Gastroesophageal sphincter (tissue), 4 donors: Measurements from ENCODE around the gene CTIF. TPM values are rescaled to one million over a fixed set of nuclear protein-coding genes. Genes with fewer than 3 reads are reported as not detected.

ENCODE experiments used
- ATAC-seq: fragments of 150-250 bp; one replicate; pipeline ENCODE4 v1.9.1; 2016; ENCODE audit warnings: mild to moderate bottlenecking, moderate library complexity
- H3K27ac ChIP-seq, 4 donors: fragments of 200-600 bp; sonication (generic) in 3 of 4; 1 replicate in 3 of 4; 2 replicates in 1 of 4; pipeline ENCODE4 v1.5.1; 2016 to 2019
- H3K27me3 ChIP-seq: fragments of 200-600 bp; sonication (generic); one replicate; pipeline ENCODE4 v1.5.1; 2019
- H3K36me3 ChIP-seq, 2 donors: fragments of 200-600 bp; sonication (generic); one replicate each; pipeline ENCODE4 v1.5.1; 2019; ENCODE audit warnings: control low read depth in 1 of 2
- H3K4me1 ChIP-seq, 3 donors: fragments of 200-600 bp; sonication (generic); 1 replicate in 2 of 3; 2 replicates in 1 of 3; pipeline ENCODE4 v1.5.1; 2016 to 2019; ENCODE audit warnings: control low read depth in 2 of 3
- H3K4me3 ChIP-seq, 2 donors: fragments of 200-600 bp; sonication (generic); one replicate each; pipeline ENCODE4 v1.5.1; 2019; ENCODE audit warnings: mild to moderate bottlenecking in 1 of 2, moderate library complexity in 1 of 2
- H3K9me3 ChIP-seq, 3 donors: fragments of 200-600 bp; sonication (generic); one replicate each; pipeline ENCODE4 v1.5.1; 2017 to 2019; ENCODE audit warnings: control low read depth in 2 of 3
- EP300 ChIP-seq: sonication (generic); formaldehyde crosslinking; IDR thresholded peaks from one replicate; pipeline ENCODE4 v1.6.1; 2017; ENCODE audit warnings: antibody characterized with exemption, mild to moderate bottlenecking
- POLR2A ChIP-seq, 2 donors: fragments of 450-650 bp; IDR thresholded peaks; one replicate each; pipeline ENCODE4 v1.6.1; 2017; ENCODE audit warnings: antibody characterized with exemption in 2 of 2, mild to moderate bottlenecking in 2 of 2, moderate library complexity in 1 of 2
- POLR2AphosphoS5 ChIP-seq: sonication (generic); formaldehyde crosslinking; IDR thresholded peaks from one replicate; pipeline ENCODE4 v1.6.1; 2017; ENCODE audit warnings: antibody characterized with exemption
- WGBS, 2 donors: methylation state at CpG; one replicate each; pipeline ENCODE4 v1.1.5; 2018; ENCODE audit warnings: low coverage in 1 of 2; 5-methylcytosine and 5-hydroxymethylcytosine counted together
- total RNA-seq, 4 donors: library from RNA; depleted of rRNA; stranded (reverse); fragments of >200 nt; gene quantifications; one replicate each; pipeline ENCODE4 v1.1.0, GENCODE V29; 2016
- TF ChIP-seq, protein P1 (sequence below), 4 experiments: fragments of 200-600 bp in 2 of 4; fragments of 450-650 bp in 2 of 4; sonication (generic) in 1 of 4; IDR thresholded peaks; one replicate each; pipeline ENCODE4 v1.5.1; 2017 to 2019; ENCODE audit warnings: antibody characterized with exemption in 4 of 4, mild to moderate bottlenecking in 2 of 4, moderate library complexity in 2 of 4

The CTIF gene
- total RNA-seq, 4 donors from 2014 or later = 31.4 to 124 (median 78.1) TPM

DNA sequence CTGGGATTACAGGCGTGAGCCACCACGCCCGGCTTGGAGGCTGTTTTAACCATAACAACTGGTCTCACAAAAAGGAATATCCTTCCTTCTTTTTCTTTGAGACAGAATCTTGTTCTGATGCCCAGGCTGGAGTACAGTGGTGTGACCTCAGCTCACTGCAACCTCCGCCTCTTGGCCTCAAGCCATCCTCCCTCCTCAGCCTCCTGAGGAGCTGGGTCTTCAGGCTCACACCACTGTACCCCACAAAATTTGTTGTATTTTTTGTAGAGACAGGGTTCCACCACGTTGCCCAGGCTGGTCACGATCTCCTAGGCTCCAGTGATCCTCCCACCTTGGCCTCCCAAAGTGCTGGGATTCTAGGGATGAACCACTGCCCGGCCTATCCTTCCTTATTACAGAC lies 21.7 kb downstream of the CTIF start:
- no peak for TF ChIP-seq EP300
- TF ChIP-seq, protein P1, sequence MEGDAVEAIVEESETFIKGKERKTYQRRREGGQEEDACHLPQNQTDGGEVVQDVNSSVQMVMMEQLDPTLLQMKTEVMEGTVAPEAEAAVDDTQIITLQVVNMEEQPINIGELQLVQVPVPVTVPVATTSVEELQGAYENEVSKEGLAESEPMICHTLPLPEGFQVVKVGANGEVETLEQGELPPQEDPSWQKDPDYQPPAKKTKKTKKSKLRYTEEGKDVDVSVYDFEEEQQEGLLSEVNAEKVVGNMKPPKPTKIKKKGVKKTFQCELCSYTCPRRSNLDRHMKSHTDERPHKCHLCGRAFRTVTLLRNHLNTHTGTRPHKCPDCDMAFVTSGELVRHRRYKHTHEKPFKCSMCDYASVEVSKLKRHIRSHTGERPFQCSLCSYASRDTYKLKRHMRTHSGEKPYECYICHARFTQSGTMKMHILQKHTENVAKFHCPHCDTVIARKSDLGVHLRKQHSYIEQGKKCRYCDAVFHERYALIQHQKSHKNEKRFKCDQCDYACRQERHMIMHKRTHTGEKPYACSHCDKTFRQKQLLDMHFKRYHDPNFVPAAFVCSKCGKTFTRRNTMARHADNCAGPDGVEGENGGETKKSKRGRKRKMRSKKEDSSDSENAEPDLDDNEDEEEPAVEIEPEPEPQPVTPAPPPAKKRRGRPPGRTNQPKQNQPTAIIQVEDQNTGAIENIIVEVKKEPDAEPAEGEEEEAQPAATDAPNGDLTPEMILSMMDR (IDR thresholded peaks at IDR 0.05) = no peak
- no peak for TF ChIP-seq POLR2A (IDR thresholded peaks at IDR 0.05)
- no peak for TF ChIP-seq POLR2AphosphoS5
- Histone ChIP-seq H3K4me1 (peaks cover 0 to 66% (median 17%) of the 10 kb centered on the region in 3 donors), H3K36me3 (no peaks in the 10 kb centered on the region)

DNA sequence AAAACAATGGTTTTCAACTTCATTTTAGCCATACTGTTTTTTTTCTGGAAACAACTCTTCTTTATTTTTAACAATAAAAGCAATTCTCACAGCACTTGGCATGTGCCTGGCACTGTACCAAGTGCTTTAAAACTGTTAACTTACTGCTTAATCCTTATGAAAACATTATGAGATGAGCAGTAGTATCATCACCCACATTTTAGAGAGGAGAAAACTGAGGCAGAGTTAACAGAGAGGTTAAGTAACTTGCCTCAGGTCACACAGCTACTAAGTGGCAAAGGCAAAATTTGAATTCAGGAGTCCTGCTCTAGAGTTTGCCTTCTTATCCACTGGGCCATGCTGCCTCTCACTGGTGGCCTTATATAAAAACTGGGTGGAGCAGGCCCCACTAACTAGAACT lies 23.2 kb downstream of the CTIF start:
- ATAC-seq = no peak
- peak overlapping the region in 2 of 4 donors; percentile 48 to 54 for H3K27ac ChIP-seq
- no peaks in the 10 kb centered on the region for H3K36me3 ChIP-seq
- no peak overlapping the region for H3K4me3 ChIP-seq
- TF ChIP-seq POLR2A (IDR thresholded peaks at IDR 0.05) (no peak), POLR2AphosphoS5 (no peak), EP300 (no peak)
- TF ChIP-seq, protein P1 (IDR thresholded peaks at IDR 0.05) = no peak
- no peaks in the 10 kb centered on the region for H3K27me3 ChIP-seq
- peaks cover 0 to 6% (median 0%) of the 10 kb centered on the region in 3 donors for H3K9me3 ChIP-seq
- H3K4me1 ChIP-seq = peaks cover 0 to 65% (median 17%) of the 10 kb centered on the region in 3 donors

More for the DNA sequence above, 21.7 kb downstream of the CTIF start:
- no peak for ATAC-seq
- no peak overlapping the region for H3K4me3 ChIP-seq
- H3K27me3 ChIP-seq = no peaks in the 10 kb centered on the region
- 92 to 100% methylated on average over 1 to 2 of the region's 7 CpGs for WGBS, 2 donors
- H3K27ac ChIP-seq = peak overlapping the region in 2 of 4 donors; percentile 48 to 54
- peaks cover 0 to 6% (median 0%) of the 10 kb centered on the region in 3 donors for H3K9me3 ChIP-seq

DNA sequence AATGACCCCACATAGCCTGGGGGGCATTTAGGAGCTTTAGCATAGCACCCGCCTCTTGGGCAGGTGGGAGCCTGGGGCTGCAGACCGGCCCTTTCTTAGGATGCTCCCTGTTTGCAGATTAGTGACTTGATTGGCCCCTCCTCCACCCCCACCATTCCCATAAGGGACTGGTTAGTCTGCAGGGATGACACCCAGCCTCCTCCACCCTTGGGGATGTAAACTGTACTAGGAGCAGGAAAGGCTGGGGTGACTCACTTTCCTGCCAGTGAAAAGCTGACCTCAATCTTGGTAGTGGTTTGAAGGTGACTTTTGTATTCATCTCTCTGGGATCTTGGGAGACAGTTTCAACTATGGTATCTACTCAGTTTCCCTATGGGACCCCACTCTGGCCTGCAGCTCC lies 24.2 kb downstream of the CTIF start:
- Histone ChIP-seq H3K27ac (peak overlapping the region in 2 of 4 donors; percentile 48 to 54), H3K4me1 (peaks cover 0 to 67% (median 17%) of the 10 kb centered on the region in 3 donors), H3K4me3 (no peak overlapping the region), H3K27me3 (no peaks in the 10 kb centered on the region), H3K9me3 (peaks cover 0 to 6% (median 0%) of the 10 kb centered on the region in 3 donors), H3K36me3 (no peaks in the 10 kb centered on the region)
- ATAC-seq = no peak
- WGBS, 2 donors = no CpG with 5 or more reads among the region's 2 CpGs
- TF ChIP-seq, protein P1 (IDR thresholded peaks at IDR 0.05) = no peak
- TF ChIP-seq POLR2A (IDR thresholded peaks at IDR 0.05) (no peak), POLR2AphosphoS5 (no peak), EP300 (no peak)

DNA sequence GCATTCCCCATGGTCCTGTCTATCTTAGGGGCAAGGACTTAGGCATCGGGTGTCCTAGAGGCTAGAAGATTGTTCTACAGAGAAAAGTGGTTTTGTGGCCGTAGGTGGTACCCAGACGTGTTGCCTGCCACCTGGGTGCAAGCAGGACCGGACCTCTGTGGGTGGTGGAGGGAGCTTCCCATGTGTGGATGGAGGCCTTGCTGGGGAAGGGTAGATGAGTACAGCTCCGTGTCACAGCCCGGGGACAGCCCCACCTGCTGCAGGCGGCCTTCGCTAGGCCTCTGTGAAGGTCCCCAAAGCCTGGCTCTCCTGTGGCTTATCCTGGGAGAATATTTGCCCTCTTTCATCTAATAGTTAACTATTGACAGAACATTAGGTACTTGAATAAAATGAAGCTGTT lies 25.3 kb downstream of the CTIF start:
- no peak for TF ChIP-seq EP300
- TF ChIP-seq POLR2A (IDR thresholded peaks at IDR 0.05) = no peak
- no peak for TF ChIP-seq POLR2AphosphoS5
- TF ChIP-seq, protein P1 (IDR thresholded peaks at IDR 0.05) = no peak
- no peak overlapping the region for H3K4me3 ChIP-seq
- H3K27ac ChIP-seq = peak overlapping the region in 1 of 4 donors; percentile 54
- no peaks in the 10 kb centered on the region for H3K27me3 ChIP-seq
- H3K9me3 ChIP-seq = peaks cover 0 to 6% (median 0%) of the 10 kb centered on the region in 3 donors
- H3K36me3 ChIP-seq = no peaks in the 10 kb centered on the region
- no peak for ATAC-seq
- 60% methylated on average over 5 of the region's 8 CpGs; no CpG with 5 or more reads in 1 of the 2 donors for WGBS, 2 donors
- peaks cover 0 to 72% (median 17%) of the 10 kb centered on the region in 3 donors for H3K4me1 ChIP-seq

DNA sequence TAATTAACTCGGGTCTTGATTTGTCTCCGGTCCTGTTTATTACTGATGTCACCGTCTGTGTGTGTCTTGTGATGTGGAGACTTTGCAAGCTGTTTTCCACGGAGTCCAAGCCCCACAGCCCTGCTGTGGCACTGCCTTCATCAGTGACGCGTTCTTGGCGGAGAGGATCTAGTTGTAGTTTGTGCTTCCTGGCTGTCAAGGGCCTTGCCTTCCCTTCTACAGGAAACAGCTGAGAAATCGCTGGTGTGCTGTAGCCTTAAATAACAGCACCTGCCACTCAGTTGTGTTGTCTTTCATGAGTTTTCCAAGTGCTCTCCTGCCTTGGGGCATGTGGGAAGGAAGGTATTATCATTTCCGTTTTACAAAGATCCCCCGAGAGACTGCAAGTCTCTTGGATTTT lies 26.3 kb downstream of the CTIF start:
- H3K4me1 ChIP-seq = peaks cover 0 to 82% (median 17%) of the 10 kb centered on the region in 3 donors
- no peaks in the 10 kb centered on the region for H3K27me3 ChIP-seq
- H3K36me3 ChIP-seq = no peaks in the 10 kb centered on the region
- no peaks in the 10 kb centered on the region for H3K9me3 ChIP-seq
- no peak overlapping the region for H3K27ac ChIP-seq
- H3K4me3 ChIP-seq = no peak overlapping the region
- TF ChIP-seq, protein P1 (IDR thresholded peaks at IDR 0.05) = no peak
- TF ChIP-seq POLR2A (IDR thresholded peaks at IDR 0.05) (no peak), POLR2AphosphoS5 (no peak), EP300 (no peak)
- no peak for ATAC-seq
- WGBS, 2 donors = 63 to 78% methylated on average over 6 to 10 of the region's 10 CpGs
